HG03432 (cell line): ENCODE results near the gene EVI2B.
"Not testable (repeated sequence)": the region's sequence is repeated elsewhere in the genome, so short reads cannot be mapped to it uniquely, and the experiment has no call there.

Source experiments
- ATAC-seq: cut with Tn5 transposase; IDR thresholded peaks from one replicate; pipeline ENCODE4 v1.9.1; 2021; ENCODE audit warnings: mild to moderate bottlenecking, moderate library complexity; ENCODE audit not compliant: unreplicated experiment

EVI2B gene

GRCh38 chr17:31311526-31311925 is 2.3 kb downstream of the EVI2B start:
- ATAC-seq, result no peak

- ATAC-seq, result no peak
Observed at GRCh38 chr17:31310886-31311285, 3.0 kb downstream of the EVI2B start.

GRCh38 chr17:31310260-31310659 is 3.6 kb downstream of the EVI2B start:
- no peak for ATAC-seq

- no peak for ATAC-seq
Observed at GRCh38 chr17:31309556-31309955, 4.3 kb downstream of the EVI2B start.

GRCh38 chr17:31308372-31309334 is 5.2 kb downstream of the EVI2B start:
- ATAC-seq, result no peak

- ATAC-seq, result no peak
Observed at GRCh38 chr17:31307640-31308039, 6.2 kb downstream of the EVI2B start.

- ATAC-seq, result no peak
Observed at GRCh38 chr17:31299624-31300023, 14.2 kb downstream of the EVI2B start.

- no peak for ATAC-seq
Observed at GRCh38 chr17:31297090-31297489, 16.8 kb downstream of the EVI2B start, which contains the start of gene OMG. Gene OMG (minus strand): TSS chr17:31297239. CDS start chr17:31296331, 908 bp downstream.

- ATAC-seq, result no peak
Observed at GRCh38 chr17:31296142-31296541, 17.7 kb downstream of the EVI2B start.

GRCh38 chr17:31295489-31295871 is 18.4 kb downstream of the EVI2B start:
- no peak for ATAC-seq

GRCh38 chr17:31294820-31295488 is 18.9 kb downstream of the EVI2B start:
- no peak for ATAC-seq

- no peak for ATAC-seq
Observed at GRCh38 chr17:31294231-31294630, 19.6 kb downstream of the EVI2B start.

- ATAC-seq, result no peak
Observed at GRCh38 chr17:31293581-31293980, 20.3 kb downstream of the EVI2B start.

GRCh38 chr17:31291820-31292219 is 22.0 kb downstream of the EVI2B start:
- no peak for ATAC-seq

- ATAC-seq, result no peak
Observed at GRCh38 chr17:31289790-31290189, 24.1 kb downstream of the EVI2B start.

- ATAC-seq, result not testable (repeated sequence)
Observed at GRCh38 chr17:31287932-31288331, 25.9 kb downstream of the EVI2B start.

GRCh38 chr17:31286587-31286986 is 27.3 kb downstream of the EVI2B start:
- no peak for ATAC-seq

- no peak for ATAC-seq
Observed at GRCh38 chr17:31283841-31284240, 30.0 kb downstream of the EVI2B start.

- ATAC-seq, result no peak
Observed at GRCh38 chr17:31281061-31281460, 32.8 kb downstream of the EVI2B start.

GRCh38 chr17:31279401-31279800 is 34.5 kb downstream of the EVI2B start:
- ATAC-seq, result no peak

GRCh38 chr17:31275116-31275515 is 38.7 kb downstream of the EVI2B start:
- no peak for ATAC-seq

- no peak for ATAC-seq
Observed at GRCh38 chr17:31274252-31274651, 39.6 kb downstream of the EVI2B start.
